Endothelial cell of umbilical vein (primary cell): ENCODE results near the gene VSX2. TPM values are rescaled to one million over a fixed set of nuclear protein-coding genes. Genes with fewer than 3 reads are reported as not detected.

Experiments used
- BruUV-seq: library from RNA; stranded (reverse); fragments of 400-500 nt; replicated peaks from 2 replicates; lab custom pipeline; 2021; lab: Mats Ljungman, UMichigan
- CTCF ChIA-PET: fragments of 300-600, 350-600 bp; sonication (Branson Sonifier 250); formaldehyde crosslinking; loops from one replicate; lab custom pipeline; 2021; ENCODE audit warnings: antibody characterized with exemption, inconsistent platforms; lab: Charles Lee
- POLR2A ChIA-PET: fragments of 300-600, 350-600 bp; sonication (Branson Sonifier 250); formaldehyde crosslinking; loops from one replicate; lab custom pipeline; 2021; ENCODE audit warnings: antibody characterized with exemption, inconsistent platforms; lab: Charles Lee
- DNase-seq: peaks from one replicate; pipeline ENCODE4 v3.0.0-alpha.2; 2011; ENCODE audit warnings: low read depth, low spot score
- FAIRE-seq: peaks from 2 replicates; lab custom pipeline; 2011; peaks lifted over from hg19 to GRCh38; lab: Jason Lieb, UNC
- H2AFZ ChIP-seq: 2 replicates; pipeline ENCODE4 v1.6.0; 2012; ENCODE audit warnings: low read depth, low read length, control low read depth, inconsistent platforms
- H3K27ac ChIP-seq: 2 replicates; pipeline ENCODE4 v1.5.1; 2011; ENCODE audit warnings: low read depth, mild to moderate bottlenecking, control low read depth, low read length, moderate library complexity; ENCODE audit not compliant: insufficient read depth
- H3K27me3 ChIP-seq, 2 experiments: 2 replicates each; pipeline versions ENCODE4 v1.6.0 to v1.6.1; 2011; ENCODE audit warnings: low read length in 2 of 2, mixed read lengths in 1 of 2; ENCODE audit not compliant: control insufficient read depth in 2 of 2, insufficient read depth in 2 of 2
- H3K36me3 ChIP-seq, 2 experiments: 2 replicates in 1 of 2; 3 replicates in 1 of 2; pipeline ENCODE4 v1.5.1; 2011; ENCODE audit warnings: low read length in 2 of 2, mild to moderate bottlenecking in 1 of 2, moderate library complexity in 1 of 2; ENCODE audit not compliant: control insufficient read depth in 2 of 2, insufficient read depth in 2 of 2; ENCODE audit errors: extremely low read depth in 1 of 2
- H3K4me1 ChIP-seq: 3 replicates; pipeline ENCODE4 v1.5.1; 2011; ENCODE audit warnings: mild to moderate bottlenecking, low read length; ENCODE audit not compliant: control insufficient read depth, insufficient read depth; ENCODE audit errors: extremely low read depth
- H3K4me2 ChIP-seq: 2 replicates; pipeline ENCODE4 v1.6.1; 2011; ENCODE audit warnings: low read length, control low read depth, mixed read lengths; ENCODE audit not compliant: insufficient read depth
- H3K4me3 ChIP-seq, 3 experiments: fragments of 200-600 bp in 1 of 3; sonication (generic), shearing (Covaris generic) in 1 of 3; replicated peaks in 1 of 3; 2 replicates each; pipeline ENCODE4 v1.5.1; 2011 to 2016; ENCODE audit warnings: control low read depth in 3 of 3, low read length in 3 of 3, mild to moderate bottlenecking in 2 of 3, inconsistent platforms in 1 of 3, low read depth in 1 of 3, moderate library complexity in 1 of 3; ENCODE audit not compliant: insufficient read depth in 1 of 3
- H3K79me2 ChIP-seq: 2 replicates; pipeline ENCODE4 v1.6.0; 2012; ENCODE audit warnings: low read length, inconsistent platforms; ENCODE audit not compliant: control insufficient read depth, insufficient read depth
- H3K9ac ChIP-seq: replicated peaks from 2 replicates; pipeline ENCODE3; 2011; ENCODE audit warnings: low read length, control low read depth; ENCODE audit not compliant: insufficient read depth; ENCODE audit errors: extremely low read depth
- H3K9me1 ChIP-seq: replicated peaks from 3 replicates; pipeline ENCODE4 v1.6.0; 2011; ENCODE audit warnings: mild to moderate bottlenecking, low read length; ENCODE audit not compliant: control insufficient read depth, insufficient read depth; ENCODE audit errors: extremely low read depth
- H3K9me3 ChIP-seq: replicated peaks from 2 replicates; pipeline ENCODE4 v1.5.1; 2012; ENCODE audit warnings: low read length, inconsistent platforms; ENCODE audit not compliant: control insufficient read depth, insufficient read depth
- H4K20me1 ChIP-seq: replicated peaks from 2 replicates; pipeline ENCODE3; 2011; ENCODE audit warnings: mild to moderate bottlenecking, low read length; ENCODE audit not compliant: control insufficient read depth, insufficient read depth; ENCODE audit errors: extremely low read depth
- CTCF ChIP-seq, 2 donors: IDR thresholded peaks; 1 replicate in 1 of 2; 2 replicates in 1 of 2; pipeline ENCODE4 v1.5.1; 2011; ENCODE audit warnings: low read length in 2 of 2, mild to moderate bottlenecking in 2 of 2, moderate library complexity in 2 of 2, control low read depth in 1 of 2, inconsistent platforms in 1 of 2, low read depth in 1 of 2; ENCODE audit not compliant: insufficient read depth in 1 of 2; ENCODE audit errors: extremely low read depth in 1 of 2
- EZH2 ChIP-seq: IDR thresholded peaks from 2 replicates; pipeline ENCODE4 v1.6.1; 2012; ENCODE audit warnings: borderline replicate concordance, low read depth, mild to moderate bottlenecking, moderate library complexity, low read length, inconsistent platforms; ENCODE audit not compliant: severe bottlenecking
- FOS ChIP-seq: IDR thresholded peaks from 2 replicates; pipeline ENCODE4 v1.6.1; 2011; ENCODE audit warnings: mild to moderate bottlenecking, low read length, moderate library complexity, borderline replicate concordance; ENCODE audit not compliant: insufficient read depth
- GATA2 ChIP-seq: IDR thresholded peaks from 2 replicates; pipeline ENCODE4 v1.7.0; 2011; ENCODE audit warnings: low read depth, mild to moderate bottlenecking, moderate library complexity, mixed read lengths, low read length; ENCODE audit not compliant: insufficient read length, insufficient read depth
- JUN ChIP-seq: IDR thresholded peaks from 2 replicates; pipeline ENCODE4 v1.6.1; 2011; ENCODE audit warnings: borderline replicate concordance, low read depth; ENCODE audit not compliant: insufficient read length, insufficient read depth
- MYC ChIP-seq: IDR thresholded peaks from one replicate; pipeline ENCODE4 v1.6.1; 2011; ENCODE audit warnings: mild to moderate bottlenecking, low read depth, low read length
- POLR2A ChIP-seq: IDR thresholded peaks from 2 replicates; pipeline ENCODE4 v1.6.1; 2012; ENCODE audit warnings: low read depth, mild to moderate bottlenecking, control low read depth, low read length
- POLR2AphosphoS5 ChIP-seq: IDR thresholded peaks from 2 replicates; pipeline ENCODE4 v1.6.1; 2012; ENCODE audit warnings: low read depth, mild to moderate bottlenecking, control low read depth, low read length, moderate library complexity; ENCODE audit not compliant: insufficient read depth
- dilution Hi-C: fragments of 300-500 bp; cut with MboI; formaldehyde crosslinking; loops from one replicate; pipeline ENCODE4 v1.15.0; 2019; ENCODE audit warnings: low sequenced_read_pairs; ENCODE audit not compliant: extremely low pct_ligation_motif_present
- intact Hi-C: fragments of 100-400 bp; cut with micrococcal nuclease; formaldehyde crosslinking; loops from one replicate; pipeline ENCODE4 v1.10.0; 2022
- polyA plus RNA-seq, 4 experiments: library from polyadenylated mRNA; depleted of rRNA in 3 of 4; stranded (reverse) in 3 of 4; unstranded in 1 of 4; fragments of >200 nt; gene quantifications; 2 replicates each; pipeline versions ENCODE4 v1.2.1 to v1.2.3, GENCODE V29; 2011 to 2012; ENCODE audit warnings: missing spikeins in 1 of 4
- total RNA-seq: library from RNA; stranded (reverse); gene quantifications from 2 replicates; pipeline ENCODE4 v1.2.3, GENCODE V29; 2021
- TF ChIP-seq, protein P1 (sequence below): IDR thresholded peaks from 2 replicates; pipeline ENCODE4 v1.6.1; 2011; ENCODE audit not compliant: insufficient read depth, insufficient read length

VSX2 gene
- total and polyA plus RNA-seq, 2 donors (not counting 3 experiments of a cell fraction or from before 2014, with no cell fraction given) = not detected

GRCh38 chr14:74237441-74237840 is 1.8 kb upstream of the VSX2 start:
- dilution Hi-C loops = no loop called here
- ChIA-PET POLR2A (no interaction called here), CTCF (interaction anchor here (0.9 to 1.2 kb wide), 2 partner anchors 14 to 16 kb away, joined by 3 read pairs; no protein-coding TSS in a partner anchor)
- H3K4me3 ChIP-seq = no peak overlapping the region
- H3K27ac ChIP-seq = no peak overlapping the region
- no peaks in the 10 kb centered on the region for H3K36me3 ChIP-seq
- H3K4me1 ChIP-seq = peaks cover 3% of the 10 kb centered on the region
- no peak overlapping the region for H3K9ac ChIP-seq
- DNase-seq (no peak), FAIRE-seq (no peak)
- H4K20me1 ChIP-seq = no peaks in the 10 kb centered on the region
- no peaks in the 10 kb centered on the region for H3K9me1 ChIP-seq
- H3K79me2 ChIP-seq = no peaks in the 10 kb centered on the region
- no peak overlapping the region for H2AFZ ChIP-seq
- TF ChIP-seq EZH2 (no peak), POLR2AphosphoS5 (no peak), MYC (no peak), POLR2A (no peak), CTCF (IDR thresholded peaks at IDR 0.05; ENCODE audit: extremely low read depth in 1 of 2, insufficient read depth in 1 of 2, low read depth in 1 of 2, low read length in 2 of 2) (no peak), JUN (no peak), GATA2 (no peak), FOS (no peak)
- TF ChIP-seq, protein P1, sequence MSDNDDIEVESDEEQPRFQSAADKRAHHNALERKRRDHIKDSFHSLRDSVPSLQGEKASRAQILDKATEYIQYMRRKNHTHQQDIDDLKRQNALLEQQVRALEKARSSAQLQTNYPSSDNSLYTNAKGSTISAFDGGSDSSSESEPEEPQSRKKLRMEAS = no peak
- H3K9me3 ChIP-seq = no peaks in the 10 kb centered on the region
- intact Hi-C loops = no loop called here
- H3K4me2 ChIP-seq = no peak overlapping the region
- BruUV-seq = no TSS peak
- H3K27me3 ChIP-seq = peaks cover 57 to 58% of the 10 kb centered on the region in 2 experiments
